GM19351 (cell line): ENCODE data around the gene BPIFB2.

ENCODE experiments used
- ATAC-seq: cut with Tn5 transposase; IDR thresholded peaks from one replicate; pipeline ENCODE4 v1.9.1; 2021; ENCODE audit warnings: mild to moderate bottlenecking, moderate library complexity; ENCODE audit not compliant: unreplicated experiment

BPIFB2 gene

DNA sequence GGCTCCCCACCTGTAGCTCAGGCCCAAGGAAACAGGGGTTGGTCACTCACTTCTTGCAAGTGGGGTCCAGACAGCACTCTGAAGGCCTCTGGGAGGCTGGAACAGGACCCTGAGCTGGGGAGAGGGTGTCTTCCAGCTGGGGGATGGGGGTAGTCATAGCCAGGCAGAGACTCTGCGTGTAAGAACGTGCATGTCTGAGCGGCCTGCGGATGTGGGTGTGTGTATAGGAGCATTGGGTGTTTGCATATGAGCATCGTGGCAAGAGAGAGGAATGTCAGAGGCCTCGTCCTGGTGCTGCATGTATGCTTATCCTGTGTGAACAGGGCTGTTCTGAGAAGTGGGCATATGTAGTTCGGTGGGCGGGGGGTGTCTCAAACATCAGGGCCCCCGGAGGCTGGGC, 58.3 kb downstream of the BPIFB2 start:
- ATAC-seq, result no peak

DNA sequence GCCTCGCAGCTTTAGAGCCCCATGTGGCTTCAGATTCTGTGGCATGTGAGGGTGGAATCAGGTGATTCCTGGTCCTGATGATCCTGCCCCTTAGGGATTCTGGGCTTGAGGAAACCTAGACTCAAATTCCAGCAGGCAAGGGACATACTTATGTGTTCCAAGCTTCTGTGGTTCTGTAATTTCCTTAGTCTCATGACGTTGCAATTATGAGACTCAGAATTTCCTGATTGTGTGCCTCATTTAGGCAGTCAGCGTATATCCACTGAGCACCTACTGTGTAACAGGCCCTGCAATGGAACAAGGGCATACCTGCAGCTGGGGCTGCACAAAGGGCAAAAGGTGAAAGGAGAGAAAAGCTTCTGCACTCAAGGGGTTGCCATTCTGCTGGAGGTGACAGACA, 60.3 kb downstream of the BPIFB2 start:
- ATAC-seq, result no peak

DNA sequence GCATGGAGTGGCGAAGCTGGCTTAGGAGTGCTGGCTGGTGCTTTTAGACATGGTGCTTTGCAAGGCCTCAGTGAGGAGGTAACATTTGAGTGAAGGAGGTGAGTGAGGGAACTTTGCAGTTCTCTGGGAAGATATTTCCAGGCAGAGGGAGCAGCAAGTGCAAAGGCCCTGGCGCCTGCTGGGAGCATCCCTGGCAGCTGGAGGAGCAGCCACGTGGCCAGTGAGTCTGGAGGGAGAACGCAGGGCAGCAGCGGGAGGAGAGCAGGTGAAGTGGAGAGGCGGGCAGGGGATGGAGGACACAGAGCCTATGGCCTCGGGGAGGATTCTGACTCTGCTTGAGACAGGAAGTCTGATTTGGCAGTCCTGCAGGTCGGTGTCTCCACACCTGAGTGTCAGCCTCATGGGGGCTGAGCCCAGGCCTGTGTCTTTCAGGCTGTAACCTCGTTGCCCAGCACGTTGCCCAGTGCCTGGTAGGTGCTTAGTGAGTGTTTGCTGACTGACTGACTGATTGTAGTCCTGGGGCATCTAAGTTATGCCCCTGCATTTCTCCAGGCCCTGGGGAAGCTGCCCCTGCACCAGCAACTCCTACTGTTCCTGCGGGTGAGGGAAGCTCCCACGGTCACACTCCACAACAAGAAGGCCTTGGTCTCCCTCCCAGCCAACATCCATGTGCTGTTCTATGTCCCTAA, 60.9 kb downstream of the BPIFB2 start:
- ATAC-seq, result no peak

DNA sequence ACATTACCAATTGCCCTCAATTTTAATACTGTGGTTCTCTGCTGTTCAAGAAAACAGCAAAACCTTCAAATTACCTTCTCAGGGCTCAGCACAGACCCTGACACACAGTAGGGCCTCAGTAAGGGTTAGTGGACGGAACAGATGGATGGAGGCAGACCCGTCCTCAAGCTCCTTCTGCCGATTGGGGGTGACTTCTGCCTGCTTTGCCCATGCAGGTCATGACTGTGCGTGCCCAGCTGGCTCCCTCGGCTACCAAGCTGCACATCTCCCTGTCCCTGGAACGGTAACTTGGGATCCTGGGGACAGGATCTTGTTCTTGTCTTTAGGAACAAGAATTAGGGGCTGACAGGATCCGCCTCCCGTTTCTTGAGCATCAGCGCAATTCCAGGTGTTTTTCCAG, 62.2 kb downstream of the BPIFB2 start:
- no peak for ATAC-seq

GRCh38 chr20:33070111-33071053, 62.9 kb downstream of the BPIFB2 start:
- no peak for ATAC-seq

DNA sequence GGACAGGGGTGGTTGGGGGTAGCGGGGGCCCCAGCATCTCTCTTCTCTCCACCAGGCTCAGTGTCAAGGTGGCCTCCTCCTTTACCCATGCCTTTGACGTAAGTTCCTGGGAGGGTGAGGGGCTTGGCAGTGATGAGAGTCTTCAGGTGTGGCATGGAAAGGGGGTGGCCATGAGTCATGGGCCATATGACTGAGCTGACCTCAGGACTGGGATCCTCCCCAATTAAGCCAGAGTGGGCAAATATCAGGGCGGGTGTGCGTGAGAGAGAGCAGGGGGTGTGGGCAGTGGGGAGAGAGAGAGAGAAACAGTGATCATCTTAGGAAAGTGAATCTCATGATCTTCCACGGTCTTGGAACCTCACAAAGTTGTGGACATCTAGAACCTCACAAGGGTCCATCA, 63.7 kb downstream of the BPIFB2 start:
- ATAC-seq, result no peak

DNA sequence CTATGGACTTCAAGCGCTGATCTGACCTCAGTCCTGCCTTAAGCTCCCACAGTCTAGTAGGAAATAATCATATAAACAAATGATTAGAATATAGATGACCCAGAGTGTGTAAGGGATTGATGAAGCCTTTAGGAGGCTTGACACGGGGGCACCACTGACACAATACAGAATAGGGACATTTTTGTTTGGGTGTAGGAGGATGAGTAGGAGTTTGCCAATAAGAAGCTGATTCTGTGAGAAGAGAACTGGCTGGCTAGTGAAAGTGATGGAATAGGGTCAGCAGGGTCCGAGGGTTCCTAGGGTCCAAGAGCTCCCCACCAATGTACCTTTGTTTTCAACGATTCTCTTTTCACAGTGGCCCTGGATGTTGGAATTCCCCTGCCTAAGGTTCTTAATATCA, 64.9 kb downstream of the BPIFB2 start:
- no peak for ATAC-seq

DNA sequence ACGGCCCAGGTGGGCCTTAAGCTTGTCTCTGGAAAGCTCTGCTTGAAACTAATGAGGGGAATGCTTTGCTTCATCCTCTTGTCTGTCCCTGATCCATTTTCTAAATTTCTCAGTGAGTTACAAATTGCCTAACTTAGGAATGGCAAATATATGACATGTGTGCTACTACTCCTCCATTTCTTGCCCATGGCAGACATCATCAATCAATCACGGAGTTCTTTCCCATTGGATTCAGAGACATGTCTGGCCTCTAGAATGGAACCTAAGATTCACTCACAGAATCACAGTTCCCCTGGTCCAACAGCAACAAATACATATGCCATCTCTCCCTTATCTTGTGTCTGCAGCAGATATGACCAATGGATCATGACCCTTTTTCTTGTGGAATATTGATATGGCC, 65.3 kb downstream of the BPIFB2 start:
- ATAC-seq, result no peak
